Bronchus fibroblast of lung (primary cell): ENCODE results near the gene OR6C68. TPM values are rescaled to one million over a fixed set of nuclear protein-coding genes. Genes with fewer than 3 reads are reported as not detected.

Experiments
- total RNA-seq: library from RNA; depleted of rRNA; stranded (reverse); fragments of >200 nt; gene quantifications from 2 replicates; pipeline ENCODE4 v1.2.3, GENCODE V29; 2015

Gene OR6C68
- not detected in 2 replicates for total RNA-seq

GRCh38 chr12:55492078-55492477, at the start of gene OR6C68:
OR6C68 (plus strand) TSS chr12:55492378; CDS start chr12:55492378, 0 bp downstream.

GRCh38 chr12:55443776-55444175, 48.4 kb upstream of the OR6C68 start, which contains the start of gene OR6C2:
OR6C2 (plus strand) TSS chr12:55444076; CDS start chr12:55452214, 8,138 bp downstream.

GRCh38 chr12:55470088-55470829, 21.9 kb upstream of the OR6C68 start, which contains the start of gene OR6C70:
OR6C70 (minus strand) TSS chr12:55470138; CDS start chr12:55470138, 0 bp downstream.

Other genes starting within 250 kb of the OR6C68 start
- not detected in 2 replicates for gene OR6C74, start 247.8 kb upstream of the OR6C68 start, total RNA-seq
- not detected in 2 replicates for gene OR6C6, start 195.8 kb upstream of the OR6C68 start, total RNA-seq
- not detected in 2 replicates for gene OR6C1, start 178.0 kb upstream of the OR6C68 start, total RNA-seq
- gene OR6C3, start 161.6 kb upstream of the OR6C68 start, total RNA-seq, result not detected in 2 replicates
- not detected in 2 replicates for gene OR6C75, start 129.4 kb upstream of the OR6C68 start, total RNA-seq
- not detected in 2 replicates for gene OR6C65, start 91.8 kb upstream of the OR6C68 start, total RNA-seq
- not detected in 2 replicates for gene OR6C76, start 66.1 kb upstream of the OR6C68 start, total RNA-seq
- not detected in 2 replicates for gene OR6C2, start 48.3 kb upstream of the OR6C68 start, total RNA-seq
- not detected in 2 replicates for gene OR6C70, start 22.2 kb upstream of the OR6C68 start, total RNA-seq
- gene OR6C4, start 57.2 kb downstream of the OR6C68 start, total RNA-seq, result not detected in 2 replicates
- gene OR2AP1, start 80.1 kb downstream of the OR6C68 start, total RNA-seq, result not detected in 2 replicates
- gene OR10P1, start 144.5 kb downstream of the OR6C68 start, total RNA-seq, result not detected in 2 replicates
- 2.9 and 3.6 TPM in 2 replicates for gene ITGA7, start 215.5 kb downstream of the OR6C68 start, total RNA-seq
- gene BLOC1S1, start 223.7 kb downstream of the OR6C68 start, total RNA-seq, result 233 TPM in 2 replicates
- gene RDH5, start 228.0 kb downstream of the OR6C68 start, total RNA-seq, result 9.8 and 12.3 TPM in 2 replicates
- gene CD63, start 236.6 kb downstream of the OR6C68 start, total RNA-seq, result 823 and 907 TPM in 2 replicates